Tracheal epithelial cell (primary cell): Measurements from ENCODE around the gene GLTP. TPM values are rescaled to one million over a fixed set of nuclear protein-coding genes. Genes with fewer than 3 reads are reported as not detected.

ENCODE experiments used
- total RNA-seq: library from RNA; depleted of rRNA; stranded (reverse); fragments of >200 nt; gene quantifications from 2 replicates; pipeline ENCODE4 v1.2.1, GENCODE V29; 2014

GLTP gene, protein sequence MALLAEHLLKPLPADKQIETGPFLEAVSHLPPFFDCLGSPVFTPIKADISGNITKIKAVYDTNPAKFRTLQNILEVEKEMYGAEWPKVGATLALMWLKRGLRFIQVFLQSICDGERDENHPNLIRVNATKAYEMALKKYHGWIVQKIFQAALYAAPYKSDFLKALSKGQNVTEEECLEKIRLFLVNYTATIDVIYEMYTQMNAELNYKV
- total RNA-seq: 193 and 230 TPM in 2 replicates

GRCh38 chr12:109880043-109880931 is at the start of gene GLTP:
TSS of gene GLTP (minus strand) at chr12:109880541. CDS start at chr12:109880374, 167 bp downstream.

DNA sequence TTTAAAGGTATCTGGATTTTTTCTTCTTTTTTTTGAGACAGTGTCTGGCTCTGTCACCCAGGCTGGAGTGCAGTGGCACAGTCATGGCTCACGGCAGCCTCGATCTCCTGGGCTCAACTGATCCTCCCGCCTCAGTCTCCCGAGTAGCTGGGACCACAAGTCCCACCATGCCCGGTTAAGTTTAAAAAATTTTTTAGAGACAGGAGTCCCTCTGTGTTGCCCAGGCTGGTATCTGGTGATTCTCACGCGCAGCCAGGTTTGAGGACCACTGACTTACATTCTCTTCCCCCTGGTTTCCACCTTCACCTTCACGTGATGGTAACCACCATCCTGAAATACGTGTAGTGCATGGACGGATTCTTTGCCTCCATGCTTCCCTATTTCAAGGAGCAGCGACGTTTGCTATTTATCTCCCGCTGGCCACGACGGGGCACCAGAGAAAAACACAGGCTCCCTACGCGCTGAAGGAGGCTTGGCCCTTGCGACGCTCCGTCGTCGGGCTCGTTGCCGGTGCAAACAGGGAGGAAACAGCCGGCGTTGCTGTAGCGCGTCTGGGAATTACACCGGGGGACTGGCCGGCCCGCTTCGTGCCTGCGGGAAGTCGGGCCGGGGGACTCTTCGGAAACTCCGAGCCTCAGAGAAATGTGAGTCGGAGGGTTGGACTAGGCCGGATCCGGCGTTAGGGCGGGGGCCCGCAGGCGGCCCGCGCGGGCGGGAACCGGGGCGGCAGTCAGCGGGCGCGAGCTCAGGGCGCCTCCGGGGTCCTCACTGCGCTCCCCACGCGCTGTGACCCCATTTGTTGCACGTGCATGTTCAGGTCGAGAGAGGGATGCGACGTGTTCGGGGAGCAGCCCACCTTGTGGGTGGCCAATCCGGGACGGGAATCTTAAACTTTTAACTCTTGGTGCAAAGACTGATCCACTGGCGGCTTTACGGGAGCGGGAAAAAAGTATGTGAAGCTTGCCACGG is 19.7 kb upstream of the GLTP start, which contains the start of gene TCHP:
TSS of gene TCHP (plus strand) at position 492 of the 969 bp plus-strand sequence. CDS start 2,753 bp downstream, outside the sequence.

GRCh38 chr12:109833307-109834189 is 46.8 kb downstream of the GLTP start, which contains the start of gene TRPV4:
TSS of gene TRPV4 (minus strand) at chr12:109833398. CDS start at chr12:109814796, 18,602 bp downstream.

Other genes starting within 250 kb of the GLTP start
- under 0.01 and 0.24 TPM in 2 replicates for gene FAM222A, start 166.7 kb downstream of the GLTP start, total RNA-seq
- gene TRPV4, start 47.1 kb downstream of the GLTP start, total RNA-seq: 0.72 and 1.7 TPM in 2 replicates
- 7.9 and 9.4 TPM in 2 replicates for gene TCHP, start 19.7 kb upstream of the GLTP start, total RNA-seq
- gene GIT2, start 115.8 kb upstream of the GLTP start, total RNA-seq: 20.5 and 23.2 TPM in 2 replicates
- 55.2 and 94.2 TPM in 2 replicates for gene ANKRD13A, start 118.9 kb upstream of the GLTP start, total RNA-seq
- 16.2 and 25.8 TPM in 2 replicates for gene C12orf76, start 168.0 kb upstream of the GLTP start, total RNA-seq
- gene IFT81, start 243.8 kb upstream of the GLTP start, total RNA-seq: 8.1 and 10.1 TPM in 2 replicates